Loucy (cell line): ENCODE results near the gene PHACTR4.

ENCODE experiments used
- EZH2phosphoT487 ChIP-seq: fragments of 200-600 bp; IDR thresholded peaks from 2 replicates; pipeline ENCODE4 v1.6.1; 2018; ENCODE audit warnings: antibody characterized with exemption, mild to moderate bottlenecking, moderate library complexity, borderline replicate concordance
- TF ChIP-seq, protein P1 (sequence below): fragments of 200-600 bp; sonication (generic); conservative IDR thresholded peaks from 2 replicates; pipeline ENCODE4 v1.5.1; 2014; ENCODE audit warnings: mild to moderate bottlenecking, antibody characterized with exemption, low read length

DNA sequence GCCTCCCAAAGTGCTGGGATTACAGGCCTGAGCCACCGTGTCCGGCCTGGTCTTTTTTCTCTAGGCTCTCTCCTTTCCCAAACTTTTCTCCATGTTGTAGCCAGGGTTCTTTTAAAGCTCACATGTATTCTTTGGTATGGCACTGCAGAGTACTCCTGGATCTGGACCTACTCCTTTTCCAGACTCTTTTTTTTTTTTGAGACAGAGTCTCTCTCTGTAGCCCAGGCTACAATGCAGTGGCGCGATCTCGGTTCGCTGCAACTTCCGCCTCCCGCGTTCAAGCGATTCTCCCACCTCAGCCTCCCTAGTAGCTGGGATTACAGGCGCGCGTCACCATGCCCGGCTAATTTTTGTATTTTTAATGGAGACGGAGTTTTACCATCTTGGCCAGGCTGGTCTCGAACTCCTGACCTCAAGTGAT, 41.3 kb upstream of the PHACTR4 start:
- TF ChIP-seq, protein P1, sequence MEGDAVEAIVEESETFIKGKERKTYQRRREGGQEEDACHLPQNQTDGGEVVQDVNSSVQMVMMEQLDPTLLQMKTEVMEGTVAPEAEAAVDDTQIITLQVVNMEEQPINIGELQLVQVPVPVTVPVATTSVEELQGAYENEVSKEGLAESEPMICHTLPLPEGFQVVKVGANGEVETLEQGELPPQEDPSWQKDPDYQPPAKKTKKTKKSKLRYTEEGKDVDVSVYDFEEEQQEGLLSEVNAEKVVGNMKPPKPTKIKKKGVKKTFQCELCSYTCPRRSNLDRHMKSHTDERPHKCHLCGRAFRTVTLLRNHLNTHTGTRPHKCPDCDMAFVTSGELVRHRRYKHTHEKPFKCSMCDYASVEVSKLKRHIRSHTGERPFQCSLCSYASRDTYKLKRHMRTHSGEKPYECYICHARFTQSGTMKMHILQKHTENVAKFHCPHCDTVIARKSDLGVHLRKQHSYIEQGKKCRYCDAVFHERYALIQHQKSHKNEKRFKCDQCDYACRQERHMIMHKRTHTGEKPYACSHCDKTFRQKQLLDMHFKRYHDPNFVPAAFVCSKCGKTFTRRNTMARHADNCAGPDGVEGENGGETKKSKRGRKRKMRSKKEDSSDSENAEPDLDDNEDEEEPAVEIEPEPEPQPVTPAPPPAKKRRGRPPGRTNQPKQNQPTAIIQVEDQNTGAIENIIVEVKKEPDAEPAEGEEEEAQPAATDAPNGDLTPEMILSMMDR = no peak
- TF ChIP-seq EZH2phosphoT487 = no peak
